Gastroesophageal sphincter (tissue), 4 donors: Measurements from ENCODE around the gene FCGR2B. TPM values are rescaled to one million over a fixed set of nuclear protein-coding genes. Genes with fewer than 3 reads are reported as not detected.

ENCODE experiments used
- ATAC-seq: fragments of 150-250 bp; one replicate; pipeline ENCODE4 v1.9.1; 2016; ENCODE audit warnings: mild to moderate bottlenecking, moderate library complexity
- H3K27ac ChIP-seq, 4 donors: fragments of 200-600 bp; sonication (generic) in 3 of 4; 1 replicate in 3 of 4; 2 replicates in 1 of 4; pipeline ENCODE4 v1.5.1; 2016 to 2019
- H3K27me3 ChIP-seq: fragments of 200-600 bp; sonication (generic); one replicate; pipeline ENCODE4 v1.5.1; 2019
- H3K36me3 ChIP-seq, 2 donors: fragments of 200-600 bp; sonication (generic); one replicate each; pipeline ENCODE4 v1.5.1; 2019; ENCODE audit warnings: control low read depth in 1 of 2
- H3K4me1 ChIP-seq, 3 donors: fragments of 200-600 bp; sonication (generic); 1 replicate in 2 of 3; 2 replicates in 1 of 3; pipeline ENCODE4 v1.5.1; 2016 to 2019; ENCODE audit warnings: control low read depth in 2 of 3
- H3K4me3 ChIP-seq, 2 donors: fragments of 200-600 bp; sonication (generic); one replicate each; pipeline ENCODE4 v1.5.1; 2019; ENCODE audit warnings: mild to moderate bottlenecking in 1 of 2, moderate library complexity in 1 of 2
- H3K9me3 ChIP-seq, 3 donors: fragments of 200-600 bp; sonication (generic); one replicate each; pipeline ENCODE4 v1.5.1; 2017 to 2019; ENCODE audit warnings: control low read depth in 2 of 3
- CTCF ChIP-seq, 4 experiments: fragments of 200-600 bp in 2 of 4; fragments of 450-650 bp in 2 of 4; sonication (generic) in 1 of 4; IDR thresholded peaks; one replicate each; pipeline ENCODE4 v1.5.1; 2017 to 2019; ENCODE audit warnings: antibody characterized with exemption in 4 of 4, mild to moderate bottlenecking in 2 of 4, moderate library complexity in 2 of 4
- EP300 ChIP-seq: sonication (generic); formaldehyde crosslinking; IDR thresholded peaks from one replicate; pipeline ENCODE4 v1.6.1; 2017; ENCODE audit warnings: antibody characterized with exemption, mild to moderate bottlenecking
- POLR2A ChIP-seq, 2 donors: fragments of 450-650 bp; IDR thresholded peaks; one replicate each; pipeline ENCODE4 v1.6.1; 2017; ENCODE audit warnings: antibody characterized with exemption in 2 of 2, mild to moderate bottlenecking in 2 of 2, moderate library complexity in 1 of 2
- POLR2AphosphoS5 ChIP-seq: sonication (generic); formaldehyde crosslinking; IDR thresholded peaks from one replicate; pipeline ENCODE4 v1.6.1; 2017; ENCODE audit warnings: antibody characterized with exemption
- WGBS, 2 donors: methylation state at CpG; one replicate each; pipeline ENCODE4 v1.1.5; 2018; ENCODE audit warnings: low coverage in 1 of 2; 5-methylcytosine and 5-hydroxymethylcytosine counted together
- total RNA-seq, 4 donors: library from RNA; depleted of rRNA; stranded (reverse); fragments of >200 nt; gene quantifications; one replicate each; pipeline ENCODE4 v1.1.0, GENCODE V29; 2016

Gene FCGR2B
- total RNA-seq, 4 donors from 2014 or later, result 10.1 to 30.9 (median 20.6) TPM

GRCh38 chr1:161706482-161707347 is 43.8 kb downstream of the FCGR2B start, which contains the start of gene FCRLA:
FCRLA (plus strand) TSS chr1:161707229; CDS start chr1:161707265, 36 bp downstream.
- ATAC-seq, result no peak

GRCh38 chr1:161707503-161707902 is 44.6 kb downstream of the FCGR2B start:
- H3K27me3 ChIP-seq, result peaks cover 23% of the 10 kb centered on the region
- H3K4me1 ChIP-seq, result no peaks in the 10 kb centered on the region
- H3K27ac ChIP-seq, result no peak overlapping the region
- no peak for ATAC-seq
- no peak for TF ChIP-seq EP300
- TF ChIP-seq POLR2AphosphoS5, result no peak
- TF ChIP-seq POLR2A (IDR thresholded peaks at IDR 0.05), result no peak
- TF ChIP-seq CTCF (IDR thresholded peaks at IDR 0.05), result no peak
- no peaks in the 10 kb centered on the region for H3K9me3 ChIP-seq
- H3K4me3 ChIP-seq, result no peak overlapping the region
- no peaks in the 10 kb centered on the region for H3K36me3 ChIP-seq
- WGBS, 2 donors, result 86 to 95% methylated on average over 2 of the region's 2 CpGs

More at GRCh38 chr1:161706482-161707347, 43.8 kb downstream of the FCGR2B start, which contains the start of gene FCRLA:
- no peaks in the 10 kb centered on the region for H3K9me3 ChIP-seq
- H3K36me3 ChIP-seq, result no peaks in the 10 kb centered on the region
- WGBS, 2 donors, result 33 to 60% methylated on average over 3 of the region's 4 CpGs
- H3K27me3 ChIP-seq, result peaks cover 15% of the 10 kb centered on the region
- no peak within 1 kb of the TSS for H3K27ac ChIP-seq
- no peaks in the 10 kb centered on the region for H3K4me1 ChIP-seq
- TF ChIP-seq CTCF (IDR thresholded peaks at IDR 0.05) (no peak), POLR2AphosphoS5 (no peak), POLR2A (IDR thresholded peaks at IDR 0.05) (no peak), EP300 (no peak)
- H3K4me3 ChIP-seq, result no peak within 1 kb of the TSS

DNA sequence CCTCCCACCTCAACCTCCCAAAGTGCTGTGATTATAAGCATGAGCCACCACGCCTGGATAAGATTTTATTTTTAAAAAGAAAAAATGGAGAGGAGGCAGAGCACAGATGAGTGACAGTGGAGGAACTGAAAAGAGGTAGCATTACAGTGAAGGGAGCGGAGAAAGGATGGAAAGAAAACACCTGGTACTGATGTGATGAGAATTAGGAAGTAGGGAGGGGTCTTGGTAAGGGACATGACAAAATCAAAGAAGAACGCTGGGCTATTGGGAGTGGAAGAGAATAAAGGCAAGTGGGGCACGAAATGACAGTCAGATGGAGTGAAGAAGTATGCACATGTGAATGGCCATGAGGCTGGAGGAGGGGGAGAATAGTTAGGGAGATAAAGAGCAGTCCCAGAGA is 46.4 kb downstream of the FCGR2B start:
- WGBS, 2 donors, result 56 to 84% methylated on average over 3 of the region's 4 CpGs
- Histone ChIP-seq H3K27ac (no peak overlapping the region), H3K4me1 (no peaks in the 10 kb centered on the region), H3K36me3 (no peaks in the 10 kb centered on the region), H3K9me3 (no peaks in the 10 kb centered on the region), H3K27me3 (peaks cover 23% of the 10 kb centered on the region), H3K4me3 (no peak overlapping the region)
- no peak for TF ChIP-seq POLR2AphosphoS5
- no peak for ATAC-seq

DNA sequence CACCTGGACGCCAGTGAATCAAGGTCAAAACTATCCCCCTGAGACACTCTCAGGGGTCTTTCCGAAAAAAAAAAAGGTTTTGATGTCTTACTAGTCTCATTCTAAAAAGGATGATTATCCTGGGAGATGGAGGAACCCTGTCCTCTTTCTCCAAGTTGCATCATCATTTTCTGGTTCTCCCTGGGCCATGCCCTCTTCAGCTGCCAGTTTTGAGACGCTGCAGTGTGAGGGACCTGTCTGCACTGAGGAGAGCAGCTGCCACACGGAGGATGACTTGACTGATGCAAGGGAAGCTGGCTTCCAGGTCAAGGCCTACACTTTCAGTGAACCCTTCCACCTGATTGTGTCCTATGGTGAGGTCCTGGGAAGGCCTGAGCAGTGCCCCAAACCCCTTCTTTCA is 47.6 kb downstream of the FCGR2B start:
- no peaks in the 10 kb centered on the region for H3K9me3 ChIP-seq
- H3K27ac ChIP-seq, result no peak overlapping the region
- no peaks in the 10 kb centered on the region for H3K4me1 ChIP-seq
- 72 to 92% methylated on average over 2 to 3 of the region's 4 CpGs for WGBS, 2 donors
- peaks cover 27% of the 10 kb centered on the region for H3K27me3 ChIP-seq
- TF ChIP-seq CTCF (IDR thresholded peaks at IDR 0.05), result no peak
- no peak for TF ChIP-seq EP300
- no peak for TF ChIP-seq POLR2A (IDR thresholded peaks at IDR 0.05)
- TF ChIP-seq POLR2AphosphoS5, result no peak
- ATAC-seq, result no peak
- H3K4me3 ChIP-seq, result no peak overlapping the region
- H3K36me3 ChIP-seq, result no peaks in the 10 kb centered on the region

- Histone ChIP-seq H3K4me3 (no peak overlapping the region), H3K9me3 (no peaks in the 10 kb centered on the region), H3K27ac (no peak overlapping the region), H3K4me1 (no peaks in the 10 kb centered on the region), H3K36me3 (no peaks in the 10 kb centered on the region), H3K27me3 (peaks cover 61% of the 10 kb centered on the region)
- 57 to 67% methylated on average over 5 to 8 of the region's 8 CpGs for WGBS, 2 donors
- TF ChIP-seq POLR2A (IDR thresholded peaks at IDR 0.05) (no peak), EP300 (no peak), CTCF (IDR thresholded peaks at IDR 0.05) (no peak), POLR2AphosphoS5 (no peak)
- ATAC-seq, result no peak
Measured at GRCh38 chr1:161718559-161719324, 55.8 kb downstream of the FCGR2B start.
